GM23338 (cell line): ENCODE data around the gene HDAC9. TPM values are rescaled to one million over a fixed set of nuclear protein-coding genes. Genes with fewer than 3 reads are reported as not detected.

Experiments
- ATAC-seq: fragments of 200-7000 bp; cut with Tn5 transposase; 3 replicates; pipeline ENCODE4 v1.9.1; 2020
- DNase-seq: peaks from one replicate; pipeline ENCODE4 v3.0.0-alpha.2; 2015; ENCODE audit warnings: low spot score
- H2AFZ ChIP-seq: fragments of 200-600 bp; sonication (generic); 2 replicates; pipeline ENCODE4 v1.8.0; 2016; ENCODE audit warnings: antibody characterized with exemption, mild to moderate bottlenecking, moderate library complexity
- H3F3A ChIP-seq: fragments of 200-600 bp; sonication (generic); replicated peaks from 2 replicates; pipeline ENCODE4 v1.8.0; 2017; ENCODE audit warnings: antibody characterized with exemption, mixed run types, low read depth
- H3K27ac ChIP-seq: fragments of 200-600 bp; sonication (generic); 2 replicates; pipeline ENCODE4 v1.6.1; 2016; ENCODE audit warnings: low read depth
- H3K27me3 ChIP-seq: fragments of 200-600 bp; sonication (generic); 2 replicates; pipeline ENCODE4 v1.8.0; 2016; ENCODE audit warnings: mild to moderate bottlenecking, mixed run types, moderate library complexity; ENCODE audit not compliant: insufficient read depth
- H3K36me3 ChIP-seq: fragments of 200-600 bp; sonication (generic); 2 replicates; pipeline ENCODE4 v1.8.0; 2016; ENCODE audit warnings: mild to moderate bottlenecking; ENCODE audit not compliant: insufficient read depth
- H3K4me1 ChIP-seq: fragments of 200-600 bp; sonication (generic); 2 replicates; pipeline ENCODE4 v1.8.0; 2016; ENCODE audit warnings: mild to moderate bottlenecking, moderate library complexity; ENCODE audit not compliant: insufficient read depth
- H3K4me2 ChIP-seq: fragments of 200-600 bp; sonication (generic); 2 replicates; pipeline ENCODE4 v1.7.1; 2017; ENCODE audit warnings: mixed run types
- H3K4me3 ChIP-seq: fragments of 200-600 bp; sonication (generic); 2 replicates; pipeline ENCODE4 v1.6.1; 2016; ENCODE audit warnings: mixed run types
- H3K79me2 ChIP-seq: fragments of 200-600 bp; sonication (generic); replicated peaks from 2 replicates; pipeline ENCODE4 v1.8.0; 2017; ENCODE audit warnings: mild to moderate bottlenecking; ENCODE audit not compliant: insufficient read depth
- H3K9me2 ChIP-seq: fragments of 200-600 bp; sonication (generic); 2 replicates; pipeline ENCODE4 v1.8.0; 2017; ENCODE audit not compliant: insufficient read depth
- H4K20me1 ChIP-seq: fragments of 200-600 bp; sonication (generic); replicated peaks from 2 replicates; pipeline ENCODE4 v1.8.0; 2017; ENCODE audit warnings: mild to moderate bottlenecking; ENCODE audit not compliant: insufficient read depth
- H3K27ac Mint-ChIP-seq: 2 replicates; pipeline ENCODE4 v1.8.0; 2020; ENCODE audit warnings: inconsistent platforms, mild to moderate bottlenecking, moderate library complexity, mixed read lengths
- H3K27me3 Mint-ChIP-seq: 3 replicates; pipeline ENCODE4 v1.8.0; 2022; ENCODE audit warnings: low read depth, mild to moderate bottlenecking, moderate library complexity, mixed read lengths, inconsistent platforms; ENCODE audit not compliant: insufficient read depth, poor library complexity
- H3K36me3 Mint-ChIP-seq: 3 replicates; pipeline ENCODE4 v1.8.0; 2021; ENCODE audit warnings: low read depth, mild to moderate bottlenecking, inconsistent platforms, moderate library complexity, mixed read lengths
- H3K4me1 Mint-ChIP-seq: 3 replicates; pipeline ENCODE4 v1.8.0; 2020; ENCODE audit warnings: mild to moderate bottlenecking, inconsistent platforms, mixed read lengths
- H3K4me3 Mint-ChIP-seq: 3 replicates; pipeline ENCODE4 v1.8.0; 2021; ENCODE audit warnings: moderate library complexity, mild to moderate bottlenecking, inconsistent platforms, mixed read lengths
- H3K9me3 Mint-ChIP-seq: 3 replicates; pipeline ENCODE4 v1.8.0; 2020; ENCODE audit warnings: moderate library complexity, mild to moderate bottlenecking, inconsistent platforms, mixed read lengths
- ZNF114 ChIP-seq: fragments of 250-450 bp; sonication (Bioruptor Pico); IDR thresholded peaks from 2 replicates; pipeline ENCODE4 v1.5.0; 2020; ENCODE audit warnings: mild to moderate bottlenecking, moderate library complexity
- ZNF331 ChIP-seq: fragments of 250-450 bp; sonication (Bioruptor Pico); IDR thresholded peaks from 2 replicates; pipeline ENCODE4 v1.5.0; 2020; ENCODE audit warnings: low read depth, mild to moderate bottlenecking, moderate library complexity
- polyA plus RNA-seq: library from polyadenylated mRNA; unstranded; fragments of >200 nt; fragmentation: Nextera tagmentation; extraction: Ambion mirVana; gene quantifications from 2 replicates; pipeline ENCODE4 v1.2.1, GENCODE V29; 2016
- total RNA-seq: library from RNA; depleted of rRNA; stranded (reverse); fragments of >200 nt; shearing (Covaris generic); gene quantifications from 2 replicates; pipeline ENCODE4 v1.2.3, GENCODE V29; 2014
- TF ChIP-seq, protein P1 (sequence below), 2 experiments: fragments of 200-600 bp in 1 of 2; sonication (generic) in 1 of 2; conservative IDR thresholded peaks; 2 replicates each; pipeline versions ENCODE4 v1.5.1 to v1.6.1; 2016 to 2017; ENCODE audit warnings: antibody characterized with exemption in 2 of 2, low read depth in 2 of 2, mild to moderate bottlenecking in 2 of 2, moderate library complexity in 1 of 2
- TF ChIP-seq, protein P2 (sequence below): fragments of 250-450 bp; sonication (Bioruptor Pico); IDR thresholded peaks from 2 replicates; pipeline ENCODE4 v1.5.0; 2020; ENCODE audit warnings: mild to moderate bottlenecking, moderate library complexity
- TF ChIP-seq, protein P3 (sequence below): IDR thresholded peaks from one replicate; pipeline ENCODE4 v1.6.1; 2018; ENCODE audit warnings: antibody characterized with exemption; ENCODE audit not compliant: unreplicated experiment

HDAC9 gene
- total and polyA plus RNA-seq, 2 experiments from 2014 or later: 8.3 to 18.5 TPM

DNA sequence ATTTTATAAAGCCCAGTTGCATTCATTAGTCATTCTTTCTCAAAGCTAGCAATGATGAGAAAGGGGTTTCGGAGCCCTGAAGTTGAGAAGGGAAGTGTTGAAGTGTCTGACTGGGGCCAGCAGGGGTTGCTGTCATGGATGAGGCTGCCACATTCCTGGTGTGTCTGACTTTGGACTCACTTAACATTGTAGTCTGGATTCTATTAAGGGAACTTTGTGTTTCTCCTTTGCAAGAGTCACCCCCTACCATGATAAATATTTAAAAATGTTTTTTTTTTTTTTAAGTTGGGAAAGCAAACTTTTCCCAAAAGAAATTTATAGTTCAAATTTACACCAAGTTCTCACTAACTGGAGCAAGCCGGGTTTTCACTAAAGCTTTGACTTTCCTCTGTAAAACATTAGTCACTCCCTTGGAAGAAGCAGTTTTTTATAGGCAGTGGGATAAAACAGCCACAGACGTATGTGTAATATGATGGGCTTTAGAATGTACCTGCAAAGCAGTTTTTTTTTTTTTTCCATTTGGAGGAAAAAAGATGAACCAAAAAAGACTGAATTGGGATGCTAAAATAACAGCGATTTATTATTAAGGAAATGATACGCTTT is 378.3 kb downstream of the HDAC9 start:
- no peak overlapping the region for H3K27ac Mint-ChIP-seq
- H2AFZ ChIP-seq: no peak overlapping the region
- H3K4me1 Mint-ChIP-seq: no peaks in the 10 kb centered on the region
- H3K9me3 Mint-ChIP-seq: peaks cover 3% of the 10 kb centered on the region; the same call in 1 of the 3 replicates
- no peaks in the 10 kb centered on the region for H3K27me3 ChIP-seq
- H3K4me3 ChIP-seq: no peak overlapping the region
- H3K9me2 ChIP-seq: no peaks in the 10 kb centered on the region
- H3K4me2 ChIP-seq: no peak overlapping the region
- ATAC-seq: peak; percentile 91
- TF ChIP-seq, protein P1, sequence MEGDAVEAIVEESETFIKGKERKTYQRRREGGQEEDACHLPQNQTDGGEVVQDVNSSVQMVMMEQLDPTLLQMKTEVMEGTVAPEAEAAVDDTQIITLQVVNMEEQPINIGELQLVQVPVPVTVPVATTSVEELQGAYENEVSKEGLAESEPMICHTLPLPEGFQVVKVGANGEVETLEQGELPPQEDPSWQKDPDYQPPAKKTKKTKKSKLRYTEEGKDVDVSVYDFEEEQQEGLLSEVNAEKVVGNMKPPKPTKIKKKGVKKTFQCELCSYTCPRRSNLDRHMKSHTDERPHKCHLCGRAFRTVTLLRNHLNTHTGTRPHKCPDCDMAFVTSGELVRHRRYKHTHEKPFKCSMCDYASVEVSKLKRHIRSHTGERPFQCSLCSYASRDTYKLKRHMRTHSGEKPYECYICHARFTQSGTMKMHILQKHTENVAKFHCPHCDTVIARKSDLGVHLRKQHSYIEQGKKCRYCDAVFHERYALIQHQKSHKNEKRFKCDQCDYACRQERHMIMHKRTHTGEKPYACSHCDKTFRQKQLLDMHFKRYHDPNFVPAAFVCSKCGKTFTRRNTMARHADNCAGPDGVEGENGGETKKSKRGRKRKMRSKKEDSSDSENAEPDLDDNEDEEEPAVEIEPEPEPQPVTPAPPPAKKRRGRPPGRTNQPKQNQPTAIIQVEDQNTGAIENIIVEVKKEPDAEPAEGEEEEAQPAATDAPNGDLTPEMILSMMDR (conservative IDR thresholded peaks at IDR 0.05; ENCODE audit: low read depth in 2 of 2): peak; percentile 64 to 68
- TF ChIP-seq, protein P2, sequence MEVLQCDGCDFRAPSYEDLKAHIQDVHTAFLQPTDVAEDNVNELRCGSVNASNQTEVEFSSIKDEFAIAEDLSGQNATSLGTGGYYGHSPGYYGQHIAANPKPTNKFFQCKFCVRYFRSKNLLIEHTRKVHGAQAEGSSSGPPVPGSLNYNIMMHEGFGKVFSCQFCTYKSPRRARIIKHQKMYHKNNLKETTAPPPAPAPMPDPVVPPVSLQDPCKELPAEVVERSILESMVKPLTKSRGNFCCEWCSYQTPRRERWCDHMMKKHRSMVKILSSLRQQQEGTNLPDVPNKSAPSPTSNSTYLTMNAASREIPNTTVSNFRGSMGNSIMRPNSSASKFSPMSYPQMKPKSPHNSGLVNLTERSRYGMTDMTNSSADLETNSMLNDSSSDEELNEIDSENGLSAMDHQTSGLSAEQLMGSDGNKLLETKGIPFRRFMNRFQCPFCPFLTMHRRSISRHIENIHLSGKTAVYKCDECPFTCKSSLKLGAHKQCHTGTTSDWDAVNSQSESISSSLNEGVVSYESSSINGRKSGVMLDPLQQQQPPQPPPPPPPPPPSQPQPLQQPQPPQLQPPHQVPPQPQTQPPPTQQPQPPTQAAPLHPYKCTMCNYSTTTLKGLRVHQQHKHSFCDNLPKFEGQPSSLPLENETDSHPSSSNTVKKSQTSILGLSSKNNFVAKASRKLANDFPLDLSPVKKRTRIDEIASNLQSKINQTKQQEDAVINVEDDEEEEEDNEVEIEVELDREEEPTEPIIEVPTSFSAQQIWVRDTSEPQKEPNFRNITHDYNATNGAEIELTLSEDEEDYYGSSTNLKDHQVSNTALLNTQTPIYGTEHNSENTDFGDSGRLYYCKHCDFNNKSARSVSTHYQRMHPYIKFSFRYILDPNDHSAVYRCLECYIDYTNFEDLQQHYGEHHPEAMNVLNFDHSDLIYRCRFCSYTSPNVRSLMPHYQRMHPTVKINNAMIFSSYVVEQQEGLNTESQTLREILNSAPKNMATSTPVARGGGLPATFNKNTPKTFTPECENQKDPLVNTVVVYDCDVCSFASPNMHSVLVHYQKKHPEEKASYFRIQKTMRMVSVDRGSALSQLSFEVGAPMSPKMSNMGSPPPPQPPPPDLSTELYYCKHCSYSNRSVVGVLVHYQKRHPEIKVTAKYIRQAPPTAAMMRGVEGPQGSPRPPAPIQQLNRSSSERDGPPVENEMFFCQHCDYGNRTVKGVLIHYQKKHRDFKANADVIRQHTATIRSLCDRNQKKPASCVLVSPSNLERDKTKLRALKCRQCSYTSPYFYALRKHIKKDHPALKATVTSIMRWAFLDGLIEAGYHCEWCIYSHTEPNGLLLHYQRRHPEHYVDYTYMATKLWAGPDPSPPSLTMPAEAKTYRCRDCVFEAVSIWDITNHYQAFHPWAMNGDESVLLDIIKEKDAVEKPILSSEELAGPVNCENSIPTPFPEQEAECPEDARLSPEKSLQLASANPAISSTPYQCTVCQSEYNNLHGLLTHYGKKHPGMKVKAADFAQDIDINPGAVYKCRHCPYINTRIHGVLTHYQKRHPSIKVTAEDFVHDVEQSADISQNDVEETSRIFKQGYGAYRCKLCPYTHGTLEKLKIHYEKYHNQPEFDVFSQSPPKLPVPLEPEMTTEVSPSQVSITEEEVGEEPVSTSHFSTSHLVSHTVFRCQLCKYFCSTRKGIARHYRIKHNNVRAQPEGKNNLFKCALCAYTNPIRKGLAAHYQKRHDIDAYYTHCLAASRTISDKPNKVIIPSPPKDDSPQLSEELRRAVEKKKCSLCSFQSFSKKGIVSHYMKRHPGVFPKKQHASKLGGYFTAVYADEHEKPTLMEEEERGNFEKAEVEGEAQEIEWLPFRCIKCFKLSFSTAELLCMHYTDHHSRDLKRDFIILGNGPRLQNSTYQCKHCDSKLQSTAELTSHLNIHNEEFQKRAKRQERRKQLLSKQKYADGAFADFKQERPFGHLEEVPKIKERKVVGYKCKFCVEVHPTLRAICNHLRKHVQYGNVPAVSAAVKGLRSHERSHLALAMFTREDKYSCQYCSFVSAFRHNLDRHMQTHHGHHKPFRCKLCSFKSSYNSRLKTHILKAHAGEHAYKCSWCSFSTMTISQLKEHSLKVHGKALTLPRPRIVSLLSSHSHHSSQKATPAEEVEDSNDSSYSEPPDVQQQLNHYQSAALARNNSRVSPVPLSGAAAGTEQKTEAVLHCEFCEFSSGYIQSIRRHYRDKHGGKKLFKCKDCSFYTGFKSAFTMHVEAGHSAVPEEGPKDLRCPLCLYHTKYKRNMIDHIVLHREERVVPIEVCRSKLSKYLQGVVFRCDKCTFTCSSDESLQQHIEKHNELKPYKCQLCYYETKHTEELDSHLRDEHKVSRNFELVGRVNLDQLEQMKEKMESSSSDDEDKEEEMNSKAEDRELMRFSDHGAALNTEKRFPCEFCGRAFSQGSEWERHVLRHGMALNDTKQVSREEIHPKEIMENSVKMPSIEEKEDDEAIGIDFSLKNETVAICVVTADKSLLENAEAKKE (CRISPR knock-in tag): no peak
- no peaks in the 10 kb centered on the region for H3K4me1 ChIP-seq
- no peaks in the 10 kb centered on the region for H3K36me3 ChIP-seq
- no peaks in the 10 kb centered on the region for H3F3A ChIP-seq
- no peak overlapping the region for H3K27ac ChIP-seq
- 0 out of 3 replicates have a peak, but pooled peaks cover 1% of the 10 kb centered on the region for H3K36me3 Mint-ChIP-seq
- DNase-seq: peak; percentile 77
- no peak overlapping the region for H3K4me3 Mint-ChIP-seq
- H4K20me1 ChIP-seq: no peaks in the 10 kb centered on the region
- no peaks in the 10 kb centered on the region for H3K27me3 Mint-ChIP-seq
- H3K79me2 ChIP-seq: no peaks in the 10 kb centered on the region

DNA sequence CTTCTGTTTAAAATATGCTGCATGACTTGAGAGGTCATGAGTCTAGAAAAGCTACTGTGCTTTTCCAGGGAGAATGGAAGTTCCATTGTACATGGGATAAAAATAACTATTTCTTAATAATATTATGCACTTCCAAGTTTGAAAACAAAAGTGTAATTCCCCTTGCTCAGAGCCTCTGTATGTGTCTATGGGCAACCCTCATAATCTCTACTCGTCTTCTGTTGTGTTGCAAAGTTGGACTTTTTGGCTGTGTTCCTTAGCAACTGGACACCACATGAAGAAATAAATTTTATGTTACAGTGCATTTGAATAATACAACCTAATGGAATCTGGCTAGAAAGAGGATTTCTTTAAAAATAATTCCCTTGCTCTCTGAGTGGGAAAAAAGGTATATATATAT is 379.3 kb downstream of the HDAC9 start:
- H3K27ac ChIP-seq: no peak overlapping the region
- 0 out of 3 replicates have a peak, but pooled peaks cover 4% of the 10 kb centered on the region for H3K36me3 Mint-ChIP-seq
- peaks cover 9% of the 10 kb centered on the region; the same call in 1 of the 3 replicates for H3K9me3 Mint-ChIP-seq
- no peak for ATAC-seq
- H3K4me1 Mint-ChIP-seq: no peaks in the 10 kb centered on the region
- no peak overlapping the region for H3K27ac Mint-ChIP-seq
- no peaks in the 10 kb centered on the region for H3K36me3 ChIP-seq
- H3K4me1 ChIP-seq: no peaks in the 10 kb centered on the region
- no peaks in the 10 kb centered on the region for H3K79me2 ChIP-seq
- no peaks in the 10 kb centered on the region for H4K20me1 ChIP-seq
- no peaks in the 10 kb centered on the region for H3K9me2 ChIP-seq
- H3F3A ChIP-seq: no peaks in the 10 kb centered on the region
- H2AFZ ChIP-seq: no peak overlapping the region
- no peaks in the 10 kb centered on the region for H3K27me3 ChIP-seq
- H3K4me3 Mint-ChIP-seq: no peak overlapping the region
- no peak for DNase-seq
- no peak overlapping the region for H3K4me2 ChIP-seq
- H3K4me3 ChIP-seq: no peak overlapping the region
- H3K27me3 Mint-ChIP-seq: no peaks in the 10 kb centered on the region
- TF ChIP-seq ZNF114 (CRISPR knock-in tag): no peak
- TF ChIP-seq, protein P3, sequence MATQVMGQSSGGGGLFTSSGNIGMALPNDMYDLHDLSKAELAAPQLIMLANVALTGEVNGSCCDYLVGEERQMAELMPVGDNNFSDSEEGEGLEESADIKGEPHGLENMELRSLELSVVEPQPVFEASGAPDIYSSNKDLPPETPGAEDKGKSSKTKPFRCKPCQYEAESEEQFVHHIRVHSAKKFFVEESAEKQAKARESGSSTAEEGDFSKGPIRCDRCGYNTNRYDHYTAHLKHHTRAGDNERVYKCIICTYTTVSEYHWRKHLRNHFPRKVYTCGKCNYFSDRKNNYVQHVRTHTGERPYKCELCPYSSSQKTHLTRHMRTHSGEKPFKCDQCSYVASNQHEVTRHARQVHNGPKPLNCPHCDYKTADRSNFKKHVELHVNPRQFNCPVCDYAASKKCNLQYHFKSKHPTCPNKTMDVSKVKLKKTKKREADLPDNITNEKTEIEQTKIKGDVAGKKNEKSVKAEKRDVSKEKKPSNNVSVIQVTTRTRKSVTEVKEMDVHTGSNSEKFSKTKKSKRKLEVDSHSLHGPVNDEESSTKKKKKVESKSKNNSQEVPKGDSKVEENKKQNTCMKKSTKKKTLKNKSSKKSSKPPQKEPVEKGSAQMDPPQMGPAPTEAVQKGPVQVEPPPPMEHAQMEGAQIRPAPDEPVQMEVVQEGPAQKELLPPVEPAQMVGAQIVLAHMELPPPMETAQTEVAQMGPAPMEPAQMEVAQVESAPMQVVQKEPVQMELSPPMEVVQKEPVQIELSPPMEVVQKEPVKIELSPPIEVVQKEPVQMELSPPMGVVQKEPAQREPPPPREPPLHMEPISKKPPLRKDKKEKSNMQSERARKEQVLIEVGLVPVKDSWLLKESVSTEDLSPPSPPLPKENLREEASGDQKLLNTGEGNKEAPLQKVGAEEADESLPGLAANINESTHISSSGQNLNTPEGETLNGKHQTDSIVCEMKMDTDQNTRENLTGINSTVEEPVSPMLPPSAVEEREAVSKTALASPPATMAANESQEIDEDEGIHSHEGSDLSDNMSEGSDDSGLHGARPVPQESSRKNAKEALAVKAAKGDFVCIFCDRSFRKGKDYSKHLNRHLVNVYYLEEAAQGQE: no peak
- TF ChIP-seq ZNF331 (CRISPR knock-in tag): no peak
